GM18909 (cell line): ENCODE data around the gene KANSL1L.
A peak's percentile ranks its signal among the peaks of the same experiment; 100 is the strongest.

Source experiments
- ATAC-seq: cut with Tn5 transposase; IDR thresholded peaks from one replicate; pipeline ENCODE4 v1.9.1; 2021; ENCODE audit warnings: mild to moderate bottlenecking; ENCODE audit not compliant: unreplicated experiment, poor library complexity

Gene KANSL1L

DNA sequence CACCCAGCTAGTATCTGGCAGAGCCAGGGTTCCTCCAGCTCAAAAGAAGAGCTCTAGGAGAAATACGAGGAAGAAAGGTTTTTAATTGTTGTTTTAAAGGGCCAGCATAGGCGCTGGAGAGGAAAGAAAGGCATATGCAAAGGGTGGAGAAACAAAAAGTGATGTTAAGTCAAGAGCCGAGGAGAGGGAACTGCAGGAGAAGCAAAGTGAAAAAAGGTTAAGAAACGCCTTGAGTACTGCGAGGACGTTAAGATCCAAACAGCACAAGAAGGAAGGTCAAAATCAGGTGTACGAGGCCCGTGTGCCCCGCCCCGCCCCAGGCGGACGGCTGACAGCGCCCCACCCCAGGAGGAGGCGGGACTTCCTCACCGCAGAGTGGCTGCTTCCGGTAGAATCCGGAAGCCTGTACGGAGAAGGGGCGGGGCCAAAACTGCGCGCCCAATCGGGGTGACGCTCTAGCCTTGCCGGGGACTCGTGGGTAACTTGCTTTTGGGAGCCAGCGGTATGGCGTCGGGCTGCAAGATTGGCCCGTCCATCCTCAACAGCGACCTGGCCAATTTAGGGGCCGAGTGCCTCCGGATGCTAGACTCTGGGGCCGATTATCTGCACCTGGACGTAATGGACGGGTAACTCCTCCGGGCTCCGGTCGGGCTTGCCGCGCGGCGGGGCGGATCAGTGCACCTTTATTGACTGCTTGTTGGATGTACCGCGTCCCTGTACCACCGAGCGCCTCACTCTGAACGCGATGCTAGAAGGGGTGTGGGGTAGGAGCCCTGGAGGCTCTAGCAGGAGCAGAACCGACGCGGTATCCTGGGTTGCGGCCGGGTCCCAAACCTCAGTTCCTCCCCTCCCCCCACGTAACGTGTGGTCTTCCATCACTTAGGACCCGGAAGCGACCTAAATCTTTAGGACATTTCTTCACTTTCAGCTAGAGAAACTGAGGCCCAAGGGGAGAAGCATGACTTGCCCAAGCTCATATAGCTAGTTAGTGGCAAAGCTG lies 168.8 kb downstream of the KANSL1L start, which contains the start of gene RPE:
TSS of gene RPE (plus strand) at position 481 of the 1,000 bp plus-strand sequence. CDS start at position 505, 24 bp downstream.
- peak; percentile 100 for ATAC-seq

DNA sequence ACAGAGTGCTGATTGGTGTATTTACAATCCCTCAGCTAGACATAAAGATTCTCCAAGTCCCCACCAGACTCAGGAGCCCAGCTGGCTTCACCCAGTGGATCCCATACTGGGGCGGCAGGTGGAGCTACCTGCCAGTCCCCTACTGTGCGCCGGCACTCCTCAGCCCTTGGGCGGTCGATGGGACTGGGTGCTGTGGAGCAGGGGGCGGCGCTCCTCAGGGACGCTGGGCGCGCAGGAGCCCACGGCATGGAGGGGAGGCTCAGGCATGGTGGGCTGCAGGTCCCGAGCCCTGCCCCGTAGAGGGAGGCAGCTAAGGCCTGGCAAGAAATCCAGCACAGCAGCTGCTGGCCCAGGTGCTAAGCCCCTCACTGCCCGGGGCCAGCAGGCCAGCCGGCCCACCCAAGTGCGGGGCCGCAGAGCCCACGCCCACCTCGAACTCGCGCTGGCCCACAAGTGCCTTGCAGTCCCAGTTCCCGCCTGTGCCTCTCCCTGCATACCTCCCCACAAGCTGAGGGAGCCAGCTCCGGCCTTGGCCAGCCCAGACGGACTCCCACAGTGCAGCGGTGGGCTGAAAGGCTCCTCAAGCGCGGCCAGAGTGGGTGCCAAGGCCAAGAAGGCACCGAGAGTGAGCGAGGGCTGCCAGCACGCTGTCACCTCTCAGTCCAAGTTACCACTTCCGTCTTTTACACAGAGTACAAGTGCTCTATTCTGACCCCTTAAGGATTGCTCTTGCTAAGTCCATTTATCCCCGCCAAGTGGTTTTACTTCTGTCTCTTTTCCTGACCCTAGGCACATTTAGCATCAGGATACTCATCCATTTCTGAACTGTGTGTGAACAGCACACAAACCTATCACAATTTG lies 170.5 kb downstream of the KANSL1L start:
- no peak for ATAC-seq

DNA sequence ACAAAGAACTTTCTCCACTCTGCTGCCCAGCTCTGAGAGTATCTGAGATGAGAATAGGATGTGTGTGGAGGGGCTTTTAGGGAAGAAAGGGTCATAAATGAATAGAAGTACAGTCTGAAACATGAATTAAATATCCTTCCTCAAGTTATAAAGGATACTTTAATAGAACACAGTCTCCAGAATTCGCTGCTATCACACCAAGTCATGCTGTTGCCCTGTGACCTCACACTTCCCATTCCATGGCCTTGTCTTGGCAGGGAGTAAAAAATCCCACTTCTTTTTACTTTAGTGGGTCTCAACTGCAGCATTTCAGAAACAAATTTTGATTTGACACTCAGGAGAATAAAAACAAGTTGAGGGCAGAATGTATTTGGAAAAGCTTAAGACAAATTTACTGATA lies 172.6 kb downstream of the KANSL1L start:
- no peak for ATAC-seq

DNA sequence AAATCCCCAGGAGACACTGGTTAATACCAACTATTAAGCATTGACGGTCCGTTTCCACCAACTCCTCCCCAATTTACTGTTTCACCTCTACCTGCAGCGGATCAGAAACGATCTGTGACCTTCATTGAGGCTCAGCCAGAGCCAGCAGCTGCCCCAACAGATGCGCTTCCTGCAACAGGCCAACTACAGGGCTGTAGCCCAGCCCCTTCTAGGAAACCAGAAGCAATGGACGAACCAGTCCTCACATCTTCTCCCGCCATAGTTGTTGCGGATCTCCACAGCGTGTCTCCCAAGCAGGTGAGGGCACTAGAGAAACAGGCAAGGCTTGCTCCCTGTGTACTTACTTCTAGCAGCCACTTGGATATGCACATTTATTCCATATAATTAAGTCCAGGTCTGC lies 177.2 kb downstream of the KANSL1L start:
- no peak for ATAC-seq

DNA sequence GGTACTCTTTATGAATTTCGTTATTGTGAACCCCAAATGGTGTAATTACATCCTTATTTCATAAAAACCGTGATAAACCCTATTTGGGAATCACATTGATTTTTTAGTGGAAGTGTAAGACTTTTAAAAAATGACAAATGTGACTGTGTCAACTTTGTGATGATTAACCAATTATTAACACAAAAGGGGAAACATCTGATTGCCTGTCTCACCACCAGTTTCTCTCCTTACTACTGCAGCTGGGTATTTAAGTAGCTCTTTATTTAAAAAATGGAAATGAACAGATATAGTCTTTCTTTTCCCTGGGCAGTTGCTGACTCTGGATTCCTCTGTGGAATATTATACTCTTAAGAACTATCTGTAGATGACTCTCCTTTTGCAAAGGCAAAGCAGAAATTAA lies 180.4 kb downstream of the KANSL1L start:
- ATAC-seq, result peak; percentile 56

DNA sequence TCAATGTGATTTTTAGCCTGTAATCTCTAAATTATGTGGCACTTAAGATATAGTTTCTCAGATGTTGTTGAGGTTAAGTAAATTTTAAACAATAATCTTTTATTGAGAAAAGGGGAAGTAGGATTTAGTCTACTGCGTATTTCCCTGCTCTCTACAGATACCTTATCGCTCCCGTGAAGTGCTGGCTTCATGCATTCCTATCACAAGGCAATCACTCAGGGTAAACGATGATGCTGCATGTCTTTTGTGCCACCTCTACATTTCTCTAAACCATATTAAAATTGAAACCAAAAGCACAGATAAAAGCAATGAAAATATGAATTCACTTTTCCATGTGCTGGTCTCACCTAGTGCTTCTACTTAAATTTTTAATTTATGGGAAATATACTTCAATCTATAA lies 183.2 kb downstream of the KANSL1L start:
- peak; percentile 64 for ATAC-seq

DNA sequence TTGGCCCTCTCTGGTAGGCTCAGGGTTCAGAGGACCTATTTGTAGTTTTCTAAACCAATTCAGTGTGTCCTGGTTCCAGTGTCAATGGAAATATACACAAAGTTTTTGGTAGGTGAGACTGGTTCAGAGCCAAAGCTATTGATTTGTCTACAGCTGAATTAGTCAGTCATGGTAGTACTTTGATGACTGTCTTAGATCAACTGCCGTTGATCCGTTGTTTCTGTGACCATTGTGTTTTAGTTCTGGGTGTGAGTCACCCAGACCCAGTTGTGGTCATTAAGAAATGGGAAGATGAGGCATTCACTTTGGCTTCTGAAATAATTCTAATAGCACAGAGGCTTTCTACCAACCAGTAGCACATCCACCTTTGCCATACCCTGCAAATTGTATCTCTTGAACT lies 184.8 kb downstream of the KANSL1L start:
- no peak for ATAC-seq

DNA sequence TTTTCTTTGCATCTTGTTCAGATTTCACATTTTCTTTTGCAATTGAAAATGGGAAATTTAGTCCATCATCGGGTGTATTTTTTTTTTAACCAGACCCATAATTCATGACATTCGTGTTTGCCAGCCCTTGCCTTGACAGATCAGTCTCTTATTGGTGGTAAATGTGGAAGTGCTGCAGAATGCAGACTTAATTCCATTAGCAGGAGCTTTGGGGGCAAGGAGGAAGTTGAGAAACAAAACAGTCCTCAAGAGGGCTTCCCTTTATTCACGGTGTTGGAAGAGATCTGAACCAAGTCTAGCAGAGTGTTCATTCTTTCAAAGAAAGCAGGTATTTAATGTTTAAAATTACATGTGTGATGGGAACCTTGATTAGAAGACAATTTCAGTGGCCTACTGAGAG lies 185.3 kb downstream of the KANSL1L start:
- no peak for ATAC-seq

DNA sequence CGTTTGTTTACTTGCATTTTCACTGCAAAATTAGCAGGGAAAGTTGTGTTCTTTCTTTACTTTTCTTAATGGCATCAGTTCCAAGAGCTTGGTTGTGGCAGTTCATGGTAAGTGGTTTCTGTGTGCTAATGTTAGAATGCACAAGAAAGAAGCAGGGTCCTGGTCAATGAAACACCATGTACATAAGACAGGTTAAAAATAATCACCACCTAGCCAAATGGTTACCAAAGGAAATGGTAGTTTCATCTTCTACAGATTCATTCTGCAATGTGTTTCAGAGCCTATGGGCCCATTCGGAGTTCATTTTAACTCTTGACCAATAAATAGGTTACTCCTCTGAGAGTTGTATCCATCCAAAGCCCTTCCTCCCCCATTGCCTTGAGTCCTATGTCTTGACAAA lies 186.9 kb downstream of the KANSL1L start:
- no peak for ATAC-seq

DNA sequence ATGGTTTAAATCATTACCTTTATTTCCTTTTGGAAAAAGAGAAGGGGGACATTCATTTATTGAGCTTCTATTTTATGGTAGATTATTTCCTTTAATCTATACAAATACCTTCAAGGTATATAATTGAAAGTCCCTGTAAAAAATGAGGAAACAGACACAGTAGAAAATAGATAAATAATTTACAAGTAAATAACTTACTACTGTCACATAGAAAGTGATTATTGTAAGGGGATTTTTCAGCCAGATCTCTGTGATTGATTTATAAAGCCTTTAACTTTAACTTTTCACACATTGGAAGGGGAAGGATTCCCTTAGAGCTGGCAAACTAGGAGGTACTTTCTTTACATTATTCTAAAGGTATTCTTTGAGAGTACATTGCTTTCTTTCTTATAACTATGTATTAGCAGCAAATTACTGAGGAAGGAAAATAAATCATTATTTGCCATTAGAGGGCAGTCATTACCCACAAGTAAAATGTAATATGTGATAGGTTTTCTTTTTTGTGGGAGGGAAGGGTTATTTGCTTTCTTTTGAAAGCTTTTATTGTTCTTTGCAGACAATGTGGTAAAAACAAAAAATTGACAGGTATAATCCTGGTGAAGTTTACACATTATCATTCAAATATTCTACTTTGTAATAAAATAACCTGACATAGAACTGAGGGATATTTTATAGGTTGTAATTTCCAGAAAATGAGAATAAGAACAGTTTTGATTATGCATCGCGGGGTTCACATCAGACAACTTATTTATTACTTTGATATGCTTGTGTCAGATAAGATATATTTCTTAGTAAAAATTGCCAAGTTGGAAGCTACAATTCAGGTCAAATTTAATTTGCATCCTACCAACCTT lies 193.6 kb downstream of the KANSL1L start:
- ATAC-seq, result peak; percentile 62

DNA sequence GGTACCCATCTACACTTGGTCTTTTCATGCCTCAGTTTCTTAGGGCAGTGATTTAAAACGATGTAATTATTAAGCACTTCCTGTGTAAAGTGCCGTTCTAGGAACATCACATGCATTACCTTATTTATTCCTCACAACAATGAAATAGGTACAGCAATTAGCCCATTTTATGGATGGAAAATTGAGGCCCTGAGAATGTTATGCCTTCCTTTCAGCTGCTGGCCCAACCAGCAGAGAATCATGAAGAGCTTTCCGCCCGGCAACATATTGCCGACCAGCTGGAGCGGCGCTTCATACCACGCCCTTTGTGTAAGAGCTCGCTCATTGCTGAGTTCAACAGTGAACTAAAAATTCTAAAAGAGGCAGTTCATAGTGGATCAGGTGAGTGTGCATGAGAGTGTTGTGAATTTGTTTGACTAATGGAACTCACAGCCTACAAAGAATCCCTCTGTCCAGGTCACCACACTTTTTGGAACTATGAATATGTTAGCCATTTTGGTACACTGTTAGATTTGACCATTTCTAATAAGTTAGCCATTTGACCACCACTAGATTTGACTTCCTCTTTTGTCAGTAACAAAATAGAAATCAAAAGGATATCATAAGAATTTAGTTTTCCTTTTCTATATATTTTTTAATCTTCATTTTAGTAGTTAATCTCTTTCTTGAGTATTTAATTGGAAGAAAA lies 194.4 kb downstream of the KANSL1L start:
- ATAC-seq, result peak; percentile 89

DNA sequence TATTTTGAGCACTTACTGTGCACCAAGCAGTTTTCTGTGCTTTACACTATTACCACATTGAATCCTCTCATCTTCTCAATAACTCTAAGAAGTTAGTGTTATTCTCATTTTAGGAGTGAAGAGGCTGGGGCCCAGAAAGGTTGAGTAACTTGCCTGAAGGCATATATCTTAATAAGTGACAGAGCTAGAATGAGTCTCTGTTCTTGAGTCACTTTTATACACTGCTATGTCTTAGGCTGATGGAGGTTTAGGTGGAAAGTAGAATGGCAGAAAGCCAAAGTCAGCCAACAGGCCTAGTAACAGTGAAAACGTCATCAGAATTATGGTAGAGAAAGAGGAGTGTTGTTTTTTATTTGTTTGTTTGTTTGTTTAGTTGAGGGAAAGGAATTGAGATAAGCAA lies 196.6 kb downstream of the KANSL1L start:
- ATAC-seq, result no peak

DNA sequence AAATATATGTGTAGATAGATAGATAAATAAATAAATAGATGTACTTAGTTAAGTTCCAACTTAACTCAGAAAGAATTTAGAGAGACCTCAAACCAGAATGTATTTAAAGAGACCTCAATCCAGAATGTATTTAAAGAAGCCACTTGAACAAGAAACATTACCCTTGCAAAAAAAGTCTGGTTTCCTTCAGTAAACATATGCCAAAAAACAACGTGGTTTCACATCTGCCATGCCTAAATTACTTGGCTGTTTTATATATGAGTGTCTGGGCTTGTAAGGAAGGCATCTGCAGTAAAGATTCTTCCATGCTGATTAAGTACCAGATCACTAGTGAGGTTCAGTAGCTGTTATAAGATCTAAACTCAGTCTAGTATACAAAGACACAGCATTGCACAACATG lies 197.9 kb downstream of the KANSL1L start:
- ATAC-seq, result no peak
